KBM-7 (cell line): Measurements from ENCODE around the gene ELMO1.

Source experiments
- DNase-seq: peaks from one replicate; pipeline ENCODE4 v3.0.0-alpha.2; 2015
- in situ Hi-C: fragments of 300-500 bp; cut with MboI; formaldehyde crosslinking; loops from 2 replicates; pipeline ENCODE4 v1.14.3; 2020; ENCODE audit warnings: low sequenced_read_pairs, low pct_unique_long_range_greater_than_20kb, mixed read lengths

Gene ELMO1

DNA sequence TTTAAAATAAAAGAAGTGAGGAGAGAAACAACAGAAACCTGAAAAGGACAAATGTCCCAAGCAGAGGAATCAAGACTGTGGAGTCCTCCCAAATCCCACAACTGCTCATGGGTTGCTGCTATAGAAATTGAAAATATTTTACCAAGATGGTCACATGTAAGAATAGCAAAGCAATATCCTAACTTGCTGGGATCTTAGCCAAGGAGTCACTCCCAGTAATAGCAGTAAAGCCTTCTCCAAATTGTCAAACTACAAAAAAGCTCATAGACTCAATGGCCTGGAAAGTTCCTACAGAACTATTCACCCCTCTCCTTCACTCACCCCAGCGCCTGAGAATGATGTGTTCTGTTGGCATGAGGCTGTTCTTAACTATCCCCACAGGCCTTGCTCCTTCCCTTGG is 186.5 kb downstream of the ELMO1 start:
- in situ Hi-C loops = no loop called here
- no peak for DNase-seq

DNA sequence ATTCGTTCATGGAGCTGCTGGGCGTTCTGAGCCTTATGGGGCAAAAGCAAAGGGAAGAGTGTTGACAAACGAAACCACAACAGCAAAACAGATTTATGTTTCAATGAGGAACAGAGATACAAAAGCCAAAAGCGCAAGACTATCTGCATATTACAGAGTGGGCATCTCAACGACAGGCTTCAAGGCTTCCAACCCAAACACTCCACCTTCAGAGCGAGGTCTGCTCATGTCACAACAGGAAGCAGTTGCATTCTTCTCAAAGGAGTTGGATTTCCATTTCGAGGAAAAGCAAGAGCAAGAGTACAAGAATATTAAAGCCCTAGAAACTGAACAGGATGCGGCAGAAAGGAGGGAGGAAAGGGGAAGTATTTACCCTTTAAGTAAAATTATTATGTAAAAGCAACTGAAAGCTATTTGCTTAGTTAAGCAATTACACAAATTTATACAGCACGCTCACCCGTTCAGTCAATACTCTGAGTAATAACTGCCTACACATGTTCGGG is 189.3 kb downstream of the ELMO1 start:
- in situ Hi-C loops = no loop called here
- DNase-seq = peak; percentile 69

DNA sequence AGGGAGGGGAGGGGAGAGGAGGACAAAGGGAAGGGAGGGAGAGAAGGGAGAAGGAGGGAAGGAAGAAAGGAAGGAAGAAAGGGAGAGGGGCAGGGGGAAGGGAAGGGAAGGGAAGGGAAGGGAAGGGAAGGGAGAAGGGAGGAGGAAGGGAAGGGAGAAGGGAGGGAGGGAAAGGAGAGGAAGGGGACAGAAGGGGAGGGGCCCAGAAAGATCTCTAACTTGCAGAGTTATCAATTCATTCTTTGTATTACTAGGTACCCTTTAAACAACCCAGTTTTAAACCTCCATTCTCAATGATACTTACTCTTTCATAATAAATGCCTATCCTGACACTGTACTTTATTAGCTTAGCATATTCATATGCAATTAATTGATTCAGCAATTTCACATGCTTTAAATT is 192.0 kb downstream of the ELMO1 start:
- DNase-seq = no peak
- in situ Hi-C loops = no loop called here

DNA sequence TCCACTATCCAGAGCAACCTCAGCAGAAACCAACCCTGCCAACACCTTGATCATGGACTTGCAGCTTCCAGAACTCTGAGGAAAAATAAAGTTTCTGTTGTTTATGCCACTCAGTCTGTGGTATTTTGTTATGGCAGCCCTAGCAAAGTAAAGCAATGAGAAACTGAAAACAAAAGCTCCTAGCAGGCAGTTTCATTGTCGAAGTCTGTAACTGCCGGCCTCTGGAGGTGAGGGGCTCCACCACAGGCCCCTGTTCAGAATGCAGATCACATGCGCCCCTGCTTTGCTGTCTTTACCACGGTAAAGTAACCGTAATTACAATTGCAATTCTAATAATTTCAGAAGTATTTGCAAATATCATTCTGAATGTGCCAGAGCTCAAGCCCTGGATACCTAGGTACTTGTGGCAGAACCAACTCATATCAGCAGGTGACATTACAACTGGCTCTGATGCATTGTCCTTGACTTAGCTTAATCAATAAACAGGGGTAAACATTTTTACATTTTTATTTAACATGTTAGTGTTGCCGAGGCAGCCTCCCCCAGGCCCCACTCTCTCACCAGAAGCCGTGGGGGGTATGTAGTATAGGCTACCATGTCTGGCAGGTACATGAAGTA is 193.2 kb downstream of the ELMO1 start:
- in situ Hi-C loops = no loop called here
- DNase-seq = no peak

DNA sequence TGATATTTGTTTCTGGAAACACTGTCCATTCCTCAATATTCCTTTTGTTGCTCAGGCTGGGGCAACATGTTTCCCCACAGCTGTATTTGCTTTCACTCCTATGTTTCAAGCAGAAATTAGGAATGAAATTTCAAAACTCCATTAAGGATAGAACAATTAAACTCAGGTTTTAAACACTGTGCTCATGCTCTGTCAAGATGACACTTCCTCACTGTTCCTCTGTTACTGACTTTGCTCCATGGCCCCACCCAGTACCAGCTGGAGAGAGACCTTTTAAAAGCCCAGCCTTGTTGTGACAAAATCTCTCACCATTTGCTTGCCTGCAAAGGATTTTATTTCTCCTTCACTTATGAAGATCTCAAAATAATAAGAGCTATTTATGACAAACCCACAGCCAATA is 197.4 kb downstream of the ELMO1 start:
- in situ Hi-C loops = no loop called here
- no peak for DNase-seq

DNA sequence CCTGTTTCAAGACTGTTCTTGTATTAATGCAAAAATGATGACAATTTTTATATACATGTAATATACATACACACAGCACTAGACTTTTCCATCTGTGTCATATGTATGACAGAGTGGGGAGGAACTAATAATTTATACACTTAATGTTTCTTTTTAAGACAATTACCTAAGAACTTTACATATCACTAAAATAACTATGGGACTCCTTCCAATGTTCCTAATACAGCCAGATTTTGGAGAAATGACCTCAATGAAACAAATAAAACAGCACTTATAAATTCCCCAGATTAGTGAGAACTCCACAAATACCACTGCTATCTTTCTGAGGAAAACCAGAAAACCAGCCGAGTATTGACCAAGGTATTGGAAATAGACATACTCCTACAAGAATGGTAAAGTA is 199.4 kb downstream of the ELMO1 start:
- in situ Hi-C loops = no loop called here
- no peak for DNase-seq

DNA sequence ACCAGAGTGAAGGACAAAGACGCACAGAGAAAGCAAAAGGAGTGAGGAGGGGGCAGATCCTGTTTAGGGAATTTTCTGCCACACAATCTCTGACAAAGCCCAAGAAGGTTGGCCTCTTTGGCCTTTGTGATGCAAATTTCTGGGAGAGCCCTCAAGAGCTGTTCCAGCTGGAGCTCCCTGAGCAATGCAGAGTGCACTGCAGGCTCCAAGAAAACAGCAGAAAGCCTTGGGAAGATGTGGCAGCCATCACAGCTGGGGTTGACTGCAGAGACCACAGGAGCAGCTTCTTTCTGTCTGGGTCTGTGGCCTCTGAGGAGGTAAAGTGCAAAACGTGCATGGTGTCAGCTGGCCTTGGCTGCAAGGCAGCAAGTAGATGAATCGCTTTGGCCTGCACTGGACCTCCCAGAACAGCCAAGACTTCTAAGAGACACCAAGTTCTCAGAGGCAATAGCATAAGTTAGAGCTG is 200.2 kb downstream of the ELMO1 start:
- in situ Hi-C loops = no loop called here
- DNase-seq = no peak

DNA sequence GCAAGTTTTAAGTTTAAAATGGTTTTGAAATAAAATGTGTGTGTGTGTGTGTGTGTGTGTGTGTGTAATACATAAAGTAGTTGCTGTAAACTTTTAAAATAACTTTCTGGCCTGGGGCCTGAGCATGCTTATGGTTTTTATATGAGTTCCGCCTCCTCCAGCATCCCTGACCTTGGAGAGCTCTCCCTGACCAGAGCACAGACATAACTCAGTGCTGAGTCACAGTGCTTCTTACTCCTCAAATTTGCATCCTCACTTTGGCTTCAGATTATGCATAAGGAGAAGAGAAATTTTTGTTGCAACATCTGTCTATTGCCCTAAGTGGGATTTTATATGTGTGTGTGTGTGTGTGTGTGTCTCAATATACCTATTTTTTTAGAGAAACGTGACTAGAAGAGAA is 200.8 kb downstream of the ELMO1 start:
- DNase-seq = no peak
- in situ Hi-C loops = no loop called here

DNA sequence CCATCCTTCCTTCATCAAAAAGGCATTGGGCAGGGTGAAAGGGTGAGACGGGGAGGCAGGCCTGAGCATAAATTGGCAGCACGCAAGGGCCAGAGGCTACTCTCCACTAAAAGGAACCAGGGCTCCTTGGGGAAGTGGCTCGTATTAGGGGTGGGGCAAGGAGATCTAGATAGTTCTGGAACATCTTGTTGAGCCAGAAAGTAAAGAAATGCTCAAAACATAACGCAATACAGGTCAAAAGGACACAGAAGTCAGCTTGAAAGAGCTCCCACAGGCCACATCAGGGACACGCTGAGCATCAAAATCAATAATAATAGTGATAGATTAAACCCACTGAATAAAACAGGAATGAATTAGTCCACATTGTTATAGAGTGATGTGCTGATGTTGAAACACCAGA is 203.1 kb downstream of the ELMO1 start:
- DNase-seq = no peak
- in situ Hi-C loops = no loop called here

DNA sequence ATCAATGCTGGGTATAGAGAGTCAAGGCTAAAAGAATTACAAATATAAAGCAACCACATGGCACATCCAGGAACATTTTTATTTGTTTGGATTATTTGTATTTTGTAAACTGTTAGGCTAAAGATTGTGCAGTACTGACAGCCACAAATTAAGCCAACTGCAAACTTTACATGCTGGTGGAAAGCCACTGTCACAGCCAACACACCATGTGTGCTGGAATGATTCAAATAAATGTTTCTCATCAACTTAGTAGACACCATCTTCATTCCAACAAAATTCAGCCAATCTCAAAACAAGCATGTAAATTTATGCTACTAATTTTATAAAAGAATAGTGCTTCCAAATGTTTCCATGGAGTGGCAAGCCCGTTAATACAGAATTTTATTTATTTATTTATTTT is 211.8 kb downstream of the ELMO1 start:
- in situ Hi-C loops = no loop called here

DNA sequence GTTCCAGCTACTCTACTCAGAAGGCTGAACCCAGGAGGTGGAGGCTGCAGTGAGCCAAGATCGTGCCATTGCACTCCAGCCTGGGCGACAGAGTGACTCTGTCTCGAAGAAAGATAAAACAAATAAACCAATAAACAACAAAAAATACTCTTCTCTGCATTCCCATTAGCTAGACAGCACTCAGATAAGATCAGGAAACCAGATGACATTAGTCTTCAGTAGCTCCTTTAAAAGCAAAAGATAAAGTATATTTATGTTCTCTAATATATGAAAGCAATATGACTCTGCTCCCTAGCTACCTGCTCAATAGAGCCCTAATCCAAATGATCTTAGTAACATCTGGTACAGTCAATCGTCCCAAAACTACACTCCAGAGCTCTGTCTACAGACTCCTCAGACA is 212.9 kb downstream of the ELMO1 start:
- in situ Hi-C loops = no loop called here
- DNase-seq = no peak

More for the DNA sequence above, 211.8 kb downstream of the ELMO1 start:
- no peak for DNase-seq

DNA sequence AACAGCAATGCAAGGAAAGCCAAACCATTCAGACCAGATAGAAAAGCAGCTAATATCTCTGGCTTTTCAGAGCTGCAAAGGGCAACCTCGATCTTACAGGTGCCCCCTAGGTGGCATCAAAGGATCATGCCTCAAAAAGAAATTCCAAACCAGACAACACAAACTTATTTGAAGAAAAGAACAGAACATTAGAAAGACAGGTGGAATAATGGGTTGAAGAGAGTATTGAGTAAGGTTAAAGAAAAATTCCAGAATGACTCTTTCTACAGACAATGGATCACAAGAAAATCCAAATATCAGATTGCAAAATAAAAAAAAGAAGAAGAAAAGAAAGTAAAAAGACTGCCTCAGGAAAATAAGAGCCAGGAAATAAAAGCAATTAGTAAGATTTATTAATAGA is 213.7 kb downstream of the ELMO1 start:
- in situ Hi-C loops = no loop called here
- peak; percentile 35 for DNase-seq

DNA sequence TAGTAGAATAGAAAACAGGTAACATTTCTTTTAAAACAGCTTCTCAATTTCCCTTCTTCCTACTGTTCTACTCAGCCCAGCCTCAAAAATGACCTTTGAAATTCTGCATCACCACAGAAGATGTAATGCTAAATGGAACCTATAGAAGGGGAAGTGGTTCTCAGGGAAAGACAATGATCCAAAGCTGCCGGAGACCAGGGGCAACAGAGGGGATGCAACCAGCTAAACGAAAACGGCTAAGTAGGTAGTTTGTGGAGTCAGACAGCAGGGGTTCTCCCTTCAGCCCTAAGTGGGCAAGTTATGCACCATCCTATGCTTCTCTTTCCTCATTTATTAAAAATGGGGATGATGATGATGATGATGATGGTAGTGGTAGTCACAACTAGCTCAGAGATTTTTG is 214.3 kb downstream of the ELMO1 start:
- in situ Hi-C loops = no loop called here
- DNase-seq = no peak

DNA sequence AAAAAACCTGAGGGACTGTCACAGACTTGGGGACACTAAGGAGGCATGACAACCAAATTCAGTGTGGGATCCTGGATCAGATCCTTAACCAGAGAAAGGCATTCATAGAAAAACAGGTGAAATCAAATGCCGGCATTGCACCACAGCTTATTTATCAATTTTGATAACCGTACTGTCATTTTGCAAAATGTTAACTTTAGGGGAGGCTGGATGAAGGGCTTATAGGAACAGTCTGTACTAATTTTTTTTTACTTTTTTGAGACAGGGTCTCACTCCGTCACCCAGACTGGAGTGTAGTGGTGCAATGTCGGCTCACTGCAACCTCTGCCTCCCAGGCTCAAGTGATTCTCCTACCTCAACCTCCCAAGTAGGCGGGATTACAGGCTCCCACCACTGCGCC is 217.1 kb downstream of the ELMO1 start:
- no peak for DNase-seq
- in situ Hi-C loops = no loop called here

DNA sequence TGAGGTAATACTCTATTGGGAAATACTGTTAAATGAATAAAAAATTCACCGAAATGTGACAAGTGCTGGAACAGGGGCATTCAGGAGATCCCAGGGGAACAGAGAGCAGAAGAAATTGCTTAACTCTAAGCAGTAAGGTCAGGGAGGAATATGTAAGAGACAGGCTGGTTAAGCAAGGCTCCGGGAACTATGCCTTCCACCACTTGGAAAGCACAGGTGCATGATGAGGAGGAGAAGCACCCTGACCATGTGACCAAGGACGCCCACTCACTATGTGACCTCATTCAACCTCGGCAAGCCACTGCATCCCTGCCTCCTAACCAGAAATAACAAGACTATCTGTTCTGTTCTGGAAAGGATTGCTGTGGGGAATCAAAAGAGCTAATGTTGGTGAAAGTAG is 218.4 kb downstream of the ELMO1 start:
- in situ Hi-C loops = no loop called here
- DNase-seq = no peak

DNA sequence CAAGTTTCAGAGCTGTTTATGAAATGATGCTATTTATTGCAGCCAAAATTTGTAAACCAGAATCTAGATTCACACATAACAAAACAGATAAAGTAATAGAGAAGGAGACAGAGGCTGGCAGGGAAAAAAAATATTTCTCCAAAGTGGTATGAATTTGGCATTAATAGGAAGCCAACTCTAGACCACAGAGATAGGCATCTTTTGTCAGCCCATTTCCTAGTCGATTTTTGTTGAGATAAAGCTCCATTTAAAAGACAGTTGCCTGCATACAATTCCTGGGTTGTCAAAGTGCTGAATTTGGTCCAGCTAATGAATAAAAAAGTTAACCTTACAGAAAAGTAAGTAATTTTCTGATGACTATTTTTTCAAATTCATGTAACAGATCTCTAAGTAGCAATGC is 219.3 kb downstream of the ELMO1 start:
- in situ Hi-C loops = no loop called here
- no peak for DNase-seq

DNA sequence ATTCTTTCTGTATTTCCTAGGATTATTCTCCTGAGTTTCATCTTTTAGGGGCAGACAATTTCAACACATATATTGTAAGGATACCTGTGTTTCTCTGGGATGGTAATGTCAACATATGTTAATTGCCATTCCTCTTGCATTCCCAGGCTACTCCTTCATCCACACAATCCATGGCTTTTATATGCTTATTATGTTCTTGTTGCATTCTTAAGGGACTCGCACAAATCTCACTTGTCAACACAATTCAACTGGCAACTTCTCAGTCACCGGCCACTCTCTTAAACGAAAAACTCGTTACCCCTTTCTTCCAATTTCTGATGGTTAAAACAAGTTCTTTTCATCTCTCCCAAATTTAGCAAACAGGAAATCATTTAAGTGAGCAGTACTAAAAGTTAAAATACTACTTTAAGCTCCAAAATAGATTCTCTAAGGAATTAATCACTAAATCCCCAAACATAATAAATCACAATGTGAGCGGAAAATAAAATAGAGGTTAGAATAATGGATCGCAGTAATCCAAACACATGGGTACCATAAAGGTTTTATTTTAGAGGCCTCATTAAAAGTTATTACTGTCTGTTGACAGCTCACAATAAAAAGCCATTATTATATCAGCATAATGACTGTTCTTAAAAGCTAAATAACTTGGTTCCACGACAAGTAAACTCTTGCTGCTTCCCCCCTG is 223.2 kb downstream of the ELMO1 start:
- in situ Hi-C loops = no loop called here
- no peak for DNase-seq

DNA sequence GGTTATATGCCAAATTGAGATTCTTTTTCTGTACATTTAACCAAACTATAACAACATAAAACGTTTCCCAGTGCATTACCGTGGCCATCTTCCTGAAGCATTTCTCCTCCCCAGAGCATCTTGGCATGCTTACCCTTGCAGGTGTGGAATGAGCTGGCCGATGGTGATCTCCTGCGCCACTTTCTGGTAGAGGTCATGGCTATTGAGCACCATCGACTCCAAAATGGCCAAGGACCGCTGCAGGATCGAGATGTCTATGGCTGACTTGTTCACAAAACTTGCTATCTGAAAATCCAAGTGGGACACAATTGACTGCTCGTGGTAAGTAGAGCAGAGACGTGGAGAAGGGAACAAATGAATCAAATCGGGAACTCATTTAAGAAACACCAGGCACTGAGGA is 223.9 kb downstream of the ELMO1 start:
- in situ Hi-C loops = loop anchor here (25.0 kb wide), 1 partner anchor 613 kb away; the partner anchor contains the start of gene NME8
- DNase-seq = no peak

DNA sequence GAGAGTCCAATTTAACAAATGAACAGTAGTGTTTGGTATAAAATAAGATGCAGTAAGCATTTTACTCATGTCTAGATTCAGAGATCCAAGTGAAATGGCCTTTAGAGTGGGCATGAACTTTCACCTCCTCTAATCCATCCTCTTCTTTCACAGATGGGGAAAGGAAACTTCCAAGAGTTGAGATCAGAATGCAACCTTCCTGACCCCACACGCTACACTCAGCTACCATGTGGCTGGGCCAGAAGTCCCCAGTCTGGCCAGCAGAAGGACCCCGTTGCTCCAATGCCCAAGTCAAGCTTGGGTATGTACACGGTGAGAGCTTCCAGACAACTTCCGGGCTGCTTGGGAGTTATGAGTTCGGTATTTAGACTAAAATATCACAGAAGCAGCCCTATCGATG is 228.0 kb downstream of the ELMO1 start:
- in situ Hi-C loops = loop anchor here (25.0 kb wide), 1 partner anchor 617 kb away; the partner anchor contains the start of gene NME8
- DNase-seq = no peak

DNA sequence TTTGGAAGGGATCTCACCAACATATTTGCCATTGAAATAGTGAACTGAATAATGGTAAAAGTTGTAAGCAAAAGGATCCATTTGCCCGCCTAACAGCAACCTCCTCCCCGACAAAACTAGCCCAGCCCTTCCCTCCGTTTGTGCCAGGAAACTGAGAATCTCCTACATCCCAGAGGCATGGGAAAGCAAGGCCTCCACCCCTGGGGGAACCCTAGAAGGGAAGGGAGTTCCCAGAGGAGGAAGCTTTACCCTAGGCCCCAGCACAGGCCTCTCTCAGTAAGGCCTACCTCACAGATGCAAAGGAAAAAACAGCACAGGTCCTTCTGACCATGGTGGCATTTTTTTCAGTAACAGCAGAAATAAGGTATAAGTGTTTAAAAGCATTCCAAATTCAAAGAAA is 229.7 kb downstream of the ELMO1 start:
- no peak for DNase-seq
- in situ Hi-C loops = loop anchor here (25.0 kb wide), 1 partner anchor 618 kb away; the partner anchor contains the start of gene NME8

DNA sequence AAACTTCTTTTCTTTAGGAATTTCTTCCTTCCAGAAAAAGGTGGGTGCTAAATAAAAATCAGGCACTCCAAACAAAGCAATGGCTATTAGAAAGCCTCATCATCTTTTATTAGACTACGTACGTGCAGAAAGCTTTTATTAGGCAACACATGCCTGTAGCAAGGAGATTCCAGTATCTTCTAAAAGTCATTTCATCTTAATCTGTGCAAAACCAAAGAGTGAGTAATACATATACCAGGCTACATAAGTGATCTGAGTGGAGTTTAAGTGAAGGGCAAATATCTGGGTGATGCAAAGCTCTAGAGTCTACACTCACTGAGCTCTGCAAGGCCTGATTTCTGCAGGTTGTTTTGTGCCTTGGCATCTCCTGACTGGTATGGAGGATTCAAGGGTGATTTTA is 231.7 kb downstream of the ELMO1 start:
- in situ Hi-C loops = loop anchor here (25.0 kb wide), 1 partner anchor 620 kb away; the partner anchor contains the start of gene NME8
- no peak for DNase-seq
